GM21576 (cell line): ENCODE results near the gene POM121L12.

Source experiments
- ATAC-seq: cut with Tn5 transposase; IDR thresholded peaks from one replicate; pipeline ENCODE4 v1.9.1; 2021; ENCODE audit warnings: mild to moderate bottlenecking, moderate library complexity; ENCODE audit not compliant: unreplicated experiment

POM121L12 gene

DNA sequence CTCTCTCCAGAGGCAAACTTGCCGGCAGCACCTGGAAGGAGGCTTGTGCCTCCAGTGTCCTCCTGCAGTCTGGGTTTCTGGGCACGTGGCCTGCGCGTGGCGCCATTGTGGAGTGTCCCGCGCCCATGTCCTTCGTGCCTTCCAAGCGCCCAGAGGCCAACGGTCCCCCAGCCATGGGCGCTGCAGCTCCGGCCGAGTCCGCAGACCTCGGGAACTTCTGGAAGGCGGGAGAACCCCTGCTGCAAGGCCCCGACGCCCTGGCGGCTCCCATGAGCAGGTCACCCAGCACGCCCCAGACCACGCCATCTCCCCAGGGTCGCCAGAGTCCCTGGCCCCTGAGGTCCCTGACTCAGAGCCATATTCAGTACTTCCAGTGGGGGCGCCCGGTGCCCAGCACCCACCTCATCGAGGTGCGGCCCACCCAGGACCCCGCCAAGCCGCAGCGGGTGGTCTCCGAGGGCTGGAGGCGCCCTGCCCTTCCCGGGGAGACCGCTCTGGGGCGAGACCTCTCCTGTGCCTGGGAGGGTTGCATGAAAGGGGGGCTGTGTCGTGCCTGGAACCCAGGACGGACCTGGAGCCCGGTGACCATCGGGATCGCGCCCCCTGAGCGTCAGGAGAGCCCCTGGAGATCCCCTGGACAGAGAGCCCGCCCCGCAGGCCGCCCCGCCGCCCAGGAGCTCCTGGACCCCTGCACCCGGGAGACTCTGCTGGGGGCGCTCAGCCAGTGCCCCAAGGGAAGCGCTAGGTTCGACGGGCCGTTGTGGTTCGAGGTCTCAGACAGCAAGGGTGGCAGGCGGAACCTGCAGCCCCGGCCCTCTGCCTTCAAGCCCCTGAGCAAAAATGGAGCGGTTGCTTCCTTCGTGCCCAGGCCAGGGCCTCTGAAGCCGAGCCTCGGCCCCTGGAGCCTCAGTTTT lies at the start of gene POM121L12:
Gene POM121L12 (plus strand): TSS at position 135 of the 914 bp plus-strand sequence. CDS start 39 bp downstream, at position 174.
- ATAC-seq = no peak

DNA sequence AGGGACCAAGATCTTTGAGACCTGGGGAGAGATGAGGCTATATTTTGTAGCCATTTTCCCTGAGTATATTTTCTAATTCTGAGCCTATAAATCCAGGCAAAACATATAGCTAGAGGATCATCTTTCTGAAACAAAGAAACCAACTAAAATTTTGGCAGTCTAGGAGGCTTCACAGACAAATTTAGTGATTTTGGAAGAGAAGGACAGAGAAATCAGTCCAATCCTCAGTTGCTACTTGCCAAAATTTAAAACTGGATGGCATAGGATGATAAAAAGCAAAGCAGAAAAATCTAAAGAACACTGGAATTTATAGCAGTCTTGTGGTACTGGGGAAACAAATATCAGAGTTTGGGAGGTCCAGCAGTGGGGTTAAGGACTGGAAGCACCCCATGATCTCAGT lies 43.4 kb upstream of the POM121L12 start:
- no peak for ATAC-seq

DNA sequence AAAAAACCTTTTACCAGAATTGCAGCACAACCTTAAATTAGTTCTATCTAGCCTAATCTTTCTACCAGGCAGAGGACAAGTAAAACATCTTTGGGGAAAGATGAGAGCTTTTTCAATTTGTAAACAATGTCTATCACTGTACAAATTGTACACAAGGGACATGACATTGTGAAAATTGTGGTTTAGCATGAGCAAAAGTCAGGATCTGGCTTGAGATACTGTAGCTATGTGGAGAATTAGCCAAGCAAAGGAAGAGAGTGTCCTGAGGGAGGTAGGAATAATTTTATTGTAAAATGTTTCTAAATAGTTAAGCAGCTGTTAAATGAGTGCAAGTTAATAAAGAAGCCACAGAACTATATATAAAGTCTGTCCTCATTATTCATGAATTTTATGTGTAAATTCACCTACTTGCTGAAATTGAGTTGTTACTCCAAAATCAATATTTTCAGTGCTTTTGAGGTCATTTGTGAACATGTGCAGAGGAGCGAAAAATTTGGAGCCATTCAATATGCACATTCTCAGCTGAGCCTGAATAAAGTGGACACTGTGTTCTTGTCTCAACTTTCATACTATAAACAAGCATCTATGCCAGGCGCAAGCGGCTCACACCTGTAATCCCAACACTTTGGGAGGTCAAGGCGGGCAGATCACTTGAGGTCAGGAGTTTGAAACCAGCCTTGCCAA lies 42.8 kb upstream of the POM121L12 start:
- ATAC-seq = no peak

DNA sequence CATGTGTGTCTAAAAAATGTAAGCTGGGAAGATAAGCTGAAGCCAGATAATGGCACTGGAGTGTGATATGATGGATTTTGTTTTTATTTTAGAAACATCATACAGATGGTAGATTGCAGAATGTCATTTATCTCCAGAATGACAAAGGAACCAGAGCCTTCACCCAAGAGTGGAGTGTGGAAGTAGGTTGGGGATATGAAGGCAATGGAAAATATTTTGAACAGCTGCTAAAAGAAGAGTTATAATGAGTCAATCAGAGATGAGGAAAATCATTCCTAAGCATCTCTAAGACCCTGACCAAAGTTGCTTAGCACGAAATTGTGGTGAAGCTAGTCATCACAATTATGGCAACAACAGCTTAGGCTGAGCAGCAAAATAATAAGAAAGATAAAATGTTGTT lies 39.8 kb upstream of the POM121L12 start:
- no peak for ATAC-seq

DNA sequence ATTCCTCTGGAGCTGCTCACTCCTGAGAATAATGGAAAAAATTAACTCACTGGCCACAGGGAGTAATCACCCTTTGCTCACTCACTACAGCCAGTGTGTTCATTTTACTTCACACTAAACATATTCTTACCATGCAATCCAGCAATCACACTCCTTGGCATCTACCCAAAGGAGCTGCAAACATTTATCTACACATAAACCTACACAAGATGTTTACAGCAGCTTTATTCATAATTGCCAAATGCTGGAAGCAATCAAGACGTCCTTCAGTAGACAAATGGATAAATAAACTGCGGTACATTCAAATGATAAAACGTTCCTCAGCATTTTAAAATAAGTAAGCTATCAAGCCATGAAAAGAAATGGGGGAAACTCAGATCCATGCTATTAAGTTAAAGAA lies 34.2 kb upstream of the POM121L12 start:
- ATAC-seq = no peak

DNA sequence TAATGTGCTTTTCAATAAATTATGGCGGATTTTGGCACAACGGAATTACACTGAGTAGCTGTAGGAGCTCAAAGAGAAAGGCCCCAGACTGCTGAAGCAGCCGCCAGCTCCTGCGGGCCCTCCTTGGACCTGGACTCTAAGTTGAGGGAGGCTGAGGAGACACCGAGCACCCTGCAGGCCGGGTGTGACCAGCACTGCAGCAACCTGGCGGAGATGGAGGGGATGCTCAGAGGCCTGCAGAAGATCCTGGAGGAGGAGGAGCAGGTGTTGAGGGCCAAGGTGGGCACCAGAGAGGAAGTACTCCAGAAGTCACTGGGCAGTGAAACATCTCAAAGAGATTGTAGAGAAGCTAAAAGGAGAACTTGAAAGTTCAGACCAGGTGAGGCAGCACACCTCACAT lies 33.0 kb upstream of the POM121L12 start:
- no peak for ATAC-seq

DNA sequence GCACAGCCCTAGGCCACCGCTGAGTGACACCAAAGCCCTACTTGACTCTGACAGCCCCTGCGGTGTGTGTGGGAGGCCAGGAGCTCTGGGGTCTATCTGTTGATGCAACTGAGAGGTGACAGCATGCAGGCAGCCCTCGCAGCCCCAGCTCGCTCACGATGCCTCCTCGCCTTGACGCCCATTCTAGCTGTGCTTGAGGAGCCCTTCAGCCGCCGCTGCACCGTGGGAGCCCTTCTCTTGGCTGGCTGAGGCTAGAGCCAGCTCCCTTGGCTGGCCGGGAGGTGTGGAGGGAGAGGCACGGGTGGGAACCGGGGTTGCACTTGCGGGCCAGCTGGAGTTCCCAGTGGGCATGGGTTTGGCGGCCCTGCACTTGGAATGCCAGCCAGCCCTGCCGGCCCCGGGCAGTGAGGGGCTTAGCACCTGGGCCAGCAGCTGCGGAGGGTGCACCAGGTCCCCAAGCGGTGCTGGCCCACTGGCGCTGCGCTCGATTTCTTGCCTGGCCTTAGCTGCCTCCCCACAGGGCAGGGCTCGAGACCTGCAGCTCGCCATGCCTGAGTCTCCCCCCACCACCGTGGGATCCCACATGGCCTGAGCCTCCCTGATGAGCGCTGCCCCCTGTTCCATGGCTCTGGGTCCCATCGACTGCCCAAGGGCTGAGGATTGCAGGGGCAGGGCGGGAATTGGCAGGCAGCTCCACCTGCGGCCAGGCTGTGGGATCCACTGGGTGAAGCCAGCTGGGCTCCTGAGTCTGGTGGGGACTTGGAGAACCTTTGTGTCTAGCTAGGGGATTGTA lies 31.6 kb upstream of the POM121L12 start:
- no peak for ATAC-seq

DNA sequence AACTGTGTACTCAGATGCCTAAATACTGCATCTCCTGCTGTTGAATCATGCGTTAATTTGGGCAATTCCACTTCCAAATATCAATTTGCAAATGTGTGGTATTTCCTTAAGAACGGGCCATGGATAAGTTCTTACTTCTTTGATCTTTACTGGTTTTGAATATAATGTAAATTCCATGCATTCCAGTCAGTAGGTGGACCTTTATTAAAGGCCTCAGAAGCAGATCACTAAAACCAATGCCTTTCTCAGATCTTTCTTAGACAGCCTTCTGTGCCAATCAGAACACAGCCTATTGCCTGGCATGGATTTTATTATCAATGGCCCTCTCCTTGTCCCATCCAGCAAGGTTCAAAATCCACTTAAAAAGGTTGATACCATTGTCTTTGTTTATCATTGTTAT lies 21.5 kb upstream of the POM121L12 start:
- no peak for ATAC-seq

DNA sequence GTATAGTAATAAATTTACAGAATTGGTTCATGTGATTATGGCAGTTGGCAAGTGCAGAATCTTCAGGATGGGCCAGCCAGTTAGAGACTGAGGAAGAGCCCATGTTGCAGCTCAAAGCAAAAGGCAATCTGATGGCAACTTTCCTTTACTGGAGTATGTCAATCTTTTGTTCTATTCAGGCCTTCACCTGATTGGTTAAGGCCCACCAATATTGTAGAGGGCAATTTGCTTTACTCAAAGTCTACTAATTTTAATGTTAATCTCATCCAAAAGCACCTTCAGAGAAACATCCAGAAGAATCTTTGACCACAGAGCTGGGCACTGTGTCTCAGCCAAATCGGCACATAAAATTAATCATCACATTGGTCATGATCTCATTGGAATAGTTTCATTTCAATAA lies 20.0 kb upstream of the POM121L12 start:
- no peak for ATAC-seq

DNA sequence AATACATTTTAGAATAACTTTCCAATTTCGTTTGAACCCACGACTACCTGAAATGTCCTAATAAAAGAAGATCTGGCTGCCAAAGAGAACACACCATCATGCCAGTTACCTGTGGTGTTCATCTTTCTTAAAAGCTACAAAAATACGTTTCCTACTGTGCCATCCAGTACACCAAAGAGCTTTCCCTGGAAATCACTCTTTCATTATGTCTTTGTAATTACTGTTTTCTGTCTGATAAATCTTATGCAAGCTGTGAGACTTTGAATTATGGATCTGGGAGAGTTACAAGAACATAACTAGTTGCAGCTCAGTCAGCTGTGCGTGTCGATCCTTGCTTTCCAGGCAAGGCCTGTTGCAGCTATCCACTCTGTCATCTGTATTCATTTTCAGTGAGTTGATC lies 12.5 kb upstream of the POM121L12 start:
- no peak for ATAC-seq

DNA sequence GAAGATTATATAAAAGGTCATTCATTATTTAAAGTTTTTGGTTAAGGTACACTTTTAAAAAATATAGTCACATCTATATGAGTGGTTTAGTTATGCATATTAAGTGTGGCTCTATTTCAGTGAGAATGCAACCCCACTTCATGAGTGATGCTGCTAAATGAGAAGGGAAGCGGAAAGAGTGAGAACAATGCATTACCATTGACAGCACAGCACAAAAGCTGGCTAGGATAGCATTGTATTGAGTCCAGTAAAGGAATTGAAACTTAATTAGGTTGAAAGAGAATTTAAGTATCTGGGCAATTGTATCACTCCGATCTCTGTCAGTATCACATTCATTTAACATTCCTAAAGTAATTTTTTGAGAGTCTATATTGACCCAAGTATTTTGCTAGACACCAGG lies 13.2 kb downstream of the POM121L12 start:
- ATAC-seq = no peak

DNA sequence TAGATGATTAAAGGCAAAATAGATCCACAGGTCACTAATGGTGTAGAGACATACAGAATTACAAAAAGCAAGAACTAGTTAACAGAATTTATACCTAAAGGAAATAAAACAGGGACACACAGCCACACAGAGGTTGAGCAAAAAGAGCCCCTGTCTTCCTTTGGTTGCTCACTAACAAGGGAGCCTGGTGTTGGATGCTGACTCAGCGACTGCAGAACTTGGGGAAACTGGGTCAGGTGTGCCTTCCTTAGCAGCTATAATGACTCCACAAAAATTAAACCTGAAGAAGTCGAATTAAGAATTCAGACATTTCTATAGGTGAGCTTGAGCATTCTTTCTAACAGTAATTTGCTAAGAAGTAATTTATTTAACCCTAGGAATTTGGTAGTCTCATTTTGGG lies 15.0 kb downstream of the POM121L12 start:
- no peak for ATAC-seq

DNA sequence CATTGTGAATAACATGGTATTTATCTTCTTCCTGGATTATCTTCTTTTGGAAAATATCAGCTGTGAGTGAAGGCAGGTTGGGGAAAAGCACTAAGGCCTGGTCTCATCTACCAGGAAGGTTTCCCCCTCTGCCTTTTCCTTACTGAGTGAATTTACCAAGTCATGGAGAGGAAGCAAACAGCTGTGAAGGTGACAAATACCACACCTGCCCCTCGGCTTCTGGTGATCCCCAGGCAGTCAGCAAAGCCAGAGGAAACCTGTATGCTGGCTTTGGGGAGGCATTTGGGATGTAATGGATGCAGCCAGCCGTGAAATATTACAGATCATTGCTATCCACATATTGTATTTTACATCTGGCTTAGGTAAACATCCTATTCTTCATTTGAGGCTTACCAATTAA lies 24.2 kb downstream of the POM121L12 start:
- no peak for ATAC-seq

DNA sequence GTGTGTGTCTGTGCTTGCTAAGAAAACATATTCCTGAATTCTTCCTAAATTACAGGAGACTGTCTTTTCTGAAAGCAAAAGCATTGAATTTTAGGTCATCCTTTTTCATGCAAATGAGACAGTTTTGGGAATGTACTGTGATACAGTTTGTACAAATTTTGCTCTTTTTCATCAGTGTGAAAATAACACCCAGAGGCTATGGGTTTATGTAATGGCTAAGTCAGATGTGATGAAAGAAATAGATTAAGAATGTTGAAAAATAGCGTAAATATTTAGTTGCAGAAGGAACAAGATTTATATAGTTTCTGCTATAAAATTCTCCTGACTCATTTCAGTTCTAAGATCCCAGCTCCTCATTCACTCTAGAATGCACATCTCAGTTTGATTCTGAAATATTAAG lies 24.6 kb downstream of the POM121L12 start:
- ATAC-seq = no peak

DNA sequence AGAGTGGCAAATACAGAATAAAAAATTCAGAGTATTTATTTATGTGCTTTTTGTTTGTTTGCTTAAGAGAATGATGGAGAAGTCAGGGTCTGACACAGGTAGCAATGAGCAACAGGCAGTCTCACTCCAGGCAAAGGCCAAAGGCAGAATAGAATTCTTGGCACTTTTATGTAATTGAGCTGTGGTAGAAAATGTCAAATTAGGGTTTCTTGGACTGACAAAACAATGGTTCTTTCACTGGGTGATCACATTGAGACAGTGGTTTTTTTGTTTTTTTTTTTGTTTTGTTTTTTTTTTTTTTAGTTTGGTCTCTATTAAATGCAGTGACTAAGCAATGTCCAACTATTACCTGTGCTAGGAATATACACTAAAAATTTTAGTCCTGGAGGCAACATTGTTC lies 27.4 kb downstream of the POM121L12 start:
- ATAC-seq = no peak

DNA sequence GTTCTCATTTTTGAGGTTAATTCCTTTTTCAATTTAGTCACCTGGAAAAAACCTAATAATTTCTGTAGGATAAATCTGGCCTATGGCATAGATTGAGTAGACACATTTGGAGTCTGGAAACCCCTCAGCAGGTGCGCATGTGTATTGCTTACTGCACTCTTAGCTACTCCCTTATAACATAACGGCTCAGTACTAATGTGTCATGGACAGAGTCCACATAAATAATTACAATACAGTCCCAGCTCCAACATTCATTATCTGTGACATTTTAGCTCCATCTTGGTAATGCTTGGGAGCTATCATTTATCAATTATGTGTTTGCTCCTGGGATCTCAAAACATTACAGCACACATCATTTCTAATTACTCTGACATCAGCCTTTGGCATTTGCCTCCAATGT lies 33.2 kb downstream of the POM121L12 start:
- ATAC-seq = no peak

DNA sequence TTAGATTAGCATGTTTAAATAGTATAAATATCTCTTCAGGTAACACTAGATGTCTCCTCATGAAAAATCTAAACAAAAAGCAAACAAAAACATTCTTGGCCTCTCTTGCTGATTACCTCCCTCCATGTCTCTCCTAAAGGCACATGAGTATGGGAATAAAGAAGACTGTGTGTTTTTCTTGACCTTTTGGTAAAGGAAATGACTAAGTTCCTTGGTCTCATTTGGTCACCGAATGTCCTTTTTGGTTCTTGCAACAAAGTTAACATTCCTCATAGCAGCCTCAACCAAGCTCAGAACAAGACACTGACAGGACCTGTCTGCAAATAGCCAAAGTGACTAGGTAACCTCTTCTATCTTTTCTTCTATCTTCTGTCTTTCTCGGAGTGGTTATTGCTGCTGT lies 35.5 kb downstream of the POM121L12 start:
- ATAC-seq = no peak
